Right ventricle myocardium superior (tissue), 1 donor: ENCODE results near the gene ZNF316. TPM values are rescaled to one million over a fixed set of nuclear protein-coding genes. Genes with fewer than 3 reads are reported as not detected.

Experiments
- ATAC-seq: fragments of 200-7000 bp; cut with Tn5 transposase; one replicate; pipeline ENCODE4 v1.9.1; 2020; ENCODE audit warnings: mild to moderate bottlenecking; ENCODE audit not compliant: poor library complexity
- DNase-seq: peaks from one replicate; pipeline ENCODE4 v3.0.0-alpha.2; 2020
- intact Hi-C: fragments of 100-400 bp; cut with DNase I; formaldehyde crosslinking; loops from one replicate; pipeline ENCODE4 v1.11.2; 2022
- long read RNA-seq: library from polyadenylated mRNA; unstranded; transcript quantifications from one replicate; pipeline ENCODE4 v2.0.0, GENCODE V29; 2021
- total RNA-seq: library from RNA; stranded (reverse); fragmentation: NEBNext Ultra II Directional; extraction: Animal tissue kit (Norgen Biotek cat#: 25700); gene quantifications from one replicate; pipeline ENCODE4 v1.2.1, GENCODE V29; 2021
- donor health status: DM: no; HTN: yes; CAD: no; lungs with severe emphysema.

Gene ZNF316
- total RNA-seq, result 16.2 TPM
- long read RNA-seq, full-length matches to known transcripts, result 6 of 42 reads
- long read RNA-seq, partial matches to known transcripts, result 35 of 42 reads
- long read RNA-seq, other reads (novel, unspliced or antisense), result 1 of 42 reads

- intact Hi-C loops, result no loop called here
- peak; percentile 81 for DNase-seq
- peak; percentile 94 for ATAC-seq
Measured at GRCh38 chr7:6636741-6637543, at the start of gene ZNF316. TSS of gene ZNF316 (plus strand) at chr7:6637318. CDS start at chr7:6642410, 5,092 bp downstream.

GRCh38 chr7:6588566-6588965 is 48.6 kb upstream of the ZNF316 start:
- ATAC-seq (no peak), DNase-seq (no peak)
- intact Hi-C loops, result no loop called here

- DNase-seq, result no peak
- no peak for ATAC-seq
- intact Hi-C loops, result no loop called here
Measured at GRCh38 chr7:6589151-6589828, 47.8 kb upstream of the ZNF316 start.

GRCh38 chr7:6589829-6590644 is 47.1 kb upstream of the ZNF316 start, which contains the start of gene INTS15:
TSS of gene INTS15 (plus strand) at chr7:6590021. CDS start at chr7:6590284, 263 bp downstream.
- intact Hi-C loops, result no loop called here
- ATAC-seq, result peak; percentile 97

GRCh38 chr7:6590645-6591110 is 46.4 kb upstream of the ZNF316 start:
- intact Hi-C loops, result no loop called here
- ATAC-seq, result peak; percentile 11
- DNase-seq, result no peak

More at GRCh38 chr7:6589829-6590644, 47.1 kb upstream of the ZNF316 start, which contains the start of gene INTS15:
- DNase-seq, result peak; percentile 84

GRCh38 chr7:6600093-6600492 is 37.0 kb upstream of the ZNF316 start:
- no peak for DNase-seq
- intact Hi-C loops, result no loop called here
- ATAC-seq, result no peak

GRCh38 chr7:6604458-6604857 is 32.7 kb upstream of the ZNF316 start:
- ATAC-seq (no peak), DNase-seq (no peak)

GRCh38 chr7:6606866-6607583 is 30.1 kb upstream of the ZNF316 start:
- ATAC-seq, result no peak
- intact Hi-C loops, result no loop called here
- no peak for DNase-seq

More at GRCh38 chr7:6604458-6604857, 32.7 kb upstream of the ZNF316 start:
- intact Hi-C loops, result no loop called here

- intact Hi-C loops, result no loop called here
- DNase-seq, result no peak
- no peak for ATAC-seq
Measured at GRCh38 chr7:6607651-6608051, 29.5 kb upstream of the ZNF316 start.

GRCh38 chr7:6608081-6608480 is 29.0 kb upstream of the ZNF316 start:
- DNase-seq (no peak), ATAC-seq (no peak)
- intact Hi-C loops, result no loop called here

GRCh38 chr7:6608794-6609193 is 28.3 kb upstream of the ZNF316 start:
- DNase-seq (no peak), ATAC-seq (no peak)
- intact Hi-C loops, result no loop called here

GRCh38 chr7:6612819-6613218 is 24.3 kb upstream of the ZNF316 start:
- intact Hi-C loops, result no loop called here
- ATAC-seq (no peak), DNase-seq (no peak)

- ATAC-seq (no peak), DNase-seq (no peak)
- intact Hi-C loops, result no loop called here
Measured at GRCh38 chr7:6613706-6614105, 23.4 kb upstream of the ZNF316 start.

GRCh38 chr7:6614953-6615722 is 22.0 kb upstream of the ZNF316 start, which contains the start of gene ZNF853:
TSS of gene ZNF853 (plus strand) at chr7:6615610. CDS start at chr7:6616175, 565 bp downstream.
- DNase-seq (no peak), ATAC-seq (peak; percentile 47)
- intact Hi-C loops, result no loop called here

- intact Hi-C loops, result no loop called here
- DNase-seq (no peak), ATAC-seq (peak; percentile 54)
Measured at GRCh38 chr7:6615723-6616555, 21.2 kb upstream of the ZNF316 start.

- intact Hi-C loops, result no loop called here
- no peak for DNase-seq
- ATAC-seq, result no peak
Measured at GRCh38 chr7:6616854-6617643, 20.1 kb upstream of the ZNF316 start.
